COR-L47 (cell line): ENCODE results near the gene SKP2.
"Not testable (repeated sequence)": the region's sequence is repeated elsewhere in the genome, so short reads cannot be mapped to it uniquely, and the experiment has no call there.

Source experiments
- DNase-seq: peaks from one replicate; lab custom pipeline; 2025; lab: John Stamatoyannopoulos, UW

SKP2 gene

DNA sequence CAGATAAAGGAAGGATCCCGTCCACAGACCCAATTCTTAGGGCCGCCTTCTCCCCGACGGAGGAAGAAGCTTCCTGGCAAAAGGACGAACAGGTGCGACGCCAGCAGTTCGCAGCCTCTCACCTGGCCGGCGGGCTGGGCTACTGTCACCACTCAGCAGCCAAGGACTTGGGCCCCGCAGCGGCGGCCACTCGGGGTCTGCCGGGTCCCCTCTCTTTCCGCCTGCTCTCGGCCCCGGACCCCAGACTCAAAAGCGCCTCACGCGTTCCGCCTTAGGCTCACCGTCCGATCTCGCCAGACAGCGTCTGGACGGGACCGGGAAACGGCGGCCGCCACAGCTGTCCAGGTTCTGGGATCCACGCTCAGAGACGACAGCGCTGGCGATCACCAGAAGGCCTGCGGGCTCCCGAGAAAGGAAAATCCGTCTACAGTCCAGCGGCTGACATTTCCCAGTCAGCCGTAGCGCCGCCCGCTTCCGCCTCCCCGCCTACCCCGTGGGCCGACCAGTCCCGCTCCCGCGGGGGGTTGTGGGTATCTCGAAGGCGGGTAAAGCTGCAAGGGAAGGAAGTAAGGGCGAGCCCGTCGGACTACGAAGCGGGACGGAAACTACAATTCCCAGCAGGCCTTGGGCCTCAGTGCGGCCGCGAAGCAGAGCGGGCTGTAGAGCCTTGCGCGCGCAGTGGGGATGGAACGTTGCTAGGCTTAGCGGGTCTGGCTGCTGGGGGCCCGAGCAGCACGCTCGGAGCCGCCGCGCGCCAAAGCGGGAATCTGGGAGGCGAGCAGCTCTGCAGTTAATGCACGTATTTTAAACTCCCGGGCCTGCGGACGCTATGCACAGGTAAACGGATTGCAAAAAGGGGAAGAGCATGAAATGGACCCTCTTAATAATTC lies at the start of gene SKP2, which contains the start of gene LMBRD2:
SKP2 (plus strand) TSS at position 678 of the 890 bp plus-strand sequence; CDS start at position 830, 152 bp downstream.
LMBRD2 (minus strand) TSS at position 454 of the 890 bp plus-strand sequence. CDS start 8,538 bp downstream, outside the sequence.
- DNase-seq = peak; percentile 98

DNA sequence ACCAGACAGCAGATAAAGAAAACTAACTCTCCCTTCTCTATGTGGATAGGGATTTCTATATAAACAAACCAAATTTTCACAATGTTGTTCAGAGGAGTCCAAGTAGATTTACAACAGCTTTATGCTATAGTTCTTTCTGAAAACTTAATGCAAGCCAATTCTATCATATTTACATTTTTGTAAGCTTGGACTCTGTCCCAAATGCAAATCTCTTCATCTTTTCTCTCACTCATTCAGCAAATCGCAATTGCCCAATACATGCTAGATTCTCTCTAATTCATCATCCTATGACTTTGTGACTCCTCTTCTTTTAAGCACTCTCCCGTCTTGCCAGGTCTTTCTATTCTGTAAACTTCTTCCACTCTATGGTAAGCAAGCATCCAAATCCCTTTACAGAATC lies 46.1 kb upstream of the SKP2 start:
- no peak for DNase-seq

DNA sequence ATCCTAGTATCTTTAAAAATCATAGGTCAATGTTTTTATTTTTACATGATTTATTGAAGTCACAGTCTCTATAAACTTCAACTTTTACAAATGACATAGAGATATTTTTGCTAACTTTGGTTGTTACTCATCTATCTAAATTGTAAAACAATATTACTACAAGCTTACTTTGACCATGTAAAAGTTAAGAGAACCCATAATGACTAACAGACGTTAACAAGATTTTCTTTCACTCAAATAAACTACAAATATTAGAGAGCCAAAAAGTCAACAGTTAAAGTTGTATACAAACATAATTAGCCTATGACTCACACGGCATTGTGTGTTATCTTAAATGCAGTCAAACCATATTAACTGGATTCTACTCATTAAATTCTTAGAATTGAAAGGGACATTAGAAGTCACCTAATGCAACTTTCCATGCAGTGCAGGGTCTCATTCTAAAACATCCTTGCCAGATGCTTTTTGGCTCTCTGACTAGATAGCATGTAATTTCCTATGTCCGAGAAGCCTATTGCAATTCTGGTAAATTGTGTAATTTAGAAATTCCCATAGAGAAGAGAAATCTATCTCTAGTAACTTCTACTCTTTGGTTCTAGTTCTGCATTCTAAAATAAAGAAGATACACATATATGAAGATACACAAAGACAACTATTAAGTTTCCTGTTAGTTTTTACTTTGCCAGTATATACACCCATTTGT lies 43.0 kb upstream of the SKP2 start:
- no peak for DNase-seq

DNA sequence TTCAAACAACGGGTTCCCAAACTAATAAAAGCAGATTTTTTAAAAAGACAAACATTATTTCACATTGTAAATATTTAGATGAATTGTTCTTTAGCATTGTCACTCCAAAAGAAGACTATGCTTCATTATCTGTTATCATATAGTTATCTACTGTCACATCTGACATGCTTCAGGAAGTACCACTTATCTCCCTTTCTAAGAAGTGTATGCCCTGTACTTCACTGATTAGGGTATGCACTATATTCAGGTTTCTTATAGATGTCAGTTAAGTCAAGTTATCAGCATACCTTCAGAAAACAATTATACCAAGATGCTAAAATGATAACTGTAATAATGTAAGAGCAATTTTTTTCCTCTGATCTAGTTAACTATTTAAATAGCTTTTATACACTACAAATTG lies 40.7 kb upstream of the SKP2 start:
- DNase-seq = no peak

DNA sequence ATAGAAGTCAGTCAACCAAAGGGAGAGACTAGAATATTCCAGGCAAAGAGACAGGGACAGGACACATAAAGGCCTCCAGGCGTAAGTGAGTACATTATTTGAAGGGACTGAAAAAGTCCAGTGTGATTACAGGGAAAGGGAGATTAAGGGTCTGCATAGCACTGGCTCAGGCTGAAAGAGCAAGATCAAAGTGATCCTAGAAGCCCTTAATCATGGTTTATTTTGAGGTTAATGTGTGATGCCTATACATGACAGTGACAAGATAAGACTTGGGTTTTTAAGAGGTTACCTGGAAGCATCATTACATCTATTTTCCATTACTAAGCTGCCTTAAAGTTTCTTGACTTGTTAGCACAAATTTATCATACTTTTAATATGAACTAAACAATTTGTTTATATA lies 26.0 kb upstream of the SKP2 start:
- DNase-seq = no peak

DNA sequence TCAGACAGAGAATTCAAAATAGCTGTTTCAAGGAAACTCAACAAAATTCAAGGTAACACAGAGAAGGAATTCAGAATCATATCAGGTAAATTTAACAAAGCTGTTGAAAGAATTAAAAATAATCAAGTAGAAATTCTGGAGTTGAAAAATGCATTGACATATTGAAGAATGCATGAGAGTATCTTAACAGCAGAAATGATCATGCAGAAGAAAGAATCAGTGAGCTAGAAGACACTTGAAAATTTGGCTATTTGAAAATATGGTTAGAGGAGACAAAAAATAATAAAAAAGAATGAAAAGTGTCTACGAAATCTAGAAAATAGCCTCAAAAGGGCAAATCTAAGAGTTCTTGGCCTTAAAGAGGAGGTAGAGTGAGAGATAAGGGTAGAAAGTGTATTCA lies 23.1 kb upstream of the SKP2 start:
- DNase-seq = no peak

DNA sequence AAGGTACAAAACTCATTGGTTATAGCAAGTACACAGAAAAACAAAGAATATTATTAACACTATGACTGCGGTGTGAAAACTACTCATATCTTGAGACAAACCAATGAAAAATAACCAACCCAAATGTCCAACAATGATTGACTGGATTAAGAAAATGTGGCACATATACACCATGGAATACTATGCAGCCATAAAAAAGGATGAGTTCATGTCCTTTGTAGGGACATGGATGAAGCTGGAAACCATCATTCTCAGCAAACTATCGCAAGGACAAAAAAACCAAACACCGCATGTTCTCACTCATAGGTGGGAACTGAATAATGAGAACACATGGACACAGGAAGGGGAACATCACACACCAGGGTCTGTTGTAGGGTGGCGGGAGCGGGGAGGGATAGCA lies 22.2 kb upstream of the SKP2 start:
- DNase-seq = not testable (repeated sequence)

DNA sequence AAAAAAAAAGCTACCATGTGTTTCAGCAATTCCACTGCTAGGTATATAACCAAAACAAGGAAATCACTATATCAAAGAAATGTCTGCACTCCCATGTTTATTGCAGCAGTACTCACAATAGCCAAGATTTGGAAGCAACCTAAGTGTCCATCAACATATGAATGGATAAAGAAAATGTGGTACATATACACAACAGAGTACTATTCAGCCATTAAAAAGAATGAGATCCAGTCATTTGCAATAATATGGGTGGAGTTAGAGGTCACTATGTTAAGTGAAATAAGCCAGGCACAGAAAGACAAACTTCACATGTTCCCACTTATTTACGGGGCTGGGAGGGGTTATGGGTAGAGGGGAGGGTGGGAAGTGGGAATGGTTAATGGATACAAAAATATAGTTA lies 18.9 kb upstream of the SKP2 start:
- not testable (repeated sequence) for DNase-seq

DNA sequence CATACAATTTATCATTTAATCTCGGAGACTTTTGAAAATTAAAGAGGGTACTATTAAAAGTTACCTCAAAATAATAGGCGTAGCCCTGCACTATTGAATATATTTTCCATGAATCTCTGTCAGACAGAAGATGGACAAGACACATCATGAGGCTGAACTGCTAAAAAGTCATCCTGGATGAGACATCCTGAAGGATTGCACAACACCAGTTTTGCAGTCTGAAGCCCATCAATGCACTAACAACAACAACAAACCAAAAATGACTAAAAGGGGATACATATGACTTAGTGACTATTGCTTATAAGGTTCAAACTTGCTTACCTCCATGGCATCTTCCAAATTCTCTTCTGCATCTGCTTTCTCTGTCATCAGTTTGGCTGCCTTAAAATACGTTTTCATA lies 15.9 kb upstream of the SKP2 start:
- DNase-seq = no peak

DNA sequence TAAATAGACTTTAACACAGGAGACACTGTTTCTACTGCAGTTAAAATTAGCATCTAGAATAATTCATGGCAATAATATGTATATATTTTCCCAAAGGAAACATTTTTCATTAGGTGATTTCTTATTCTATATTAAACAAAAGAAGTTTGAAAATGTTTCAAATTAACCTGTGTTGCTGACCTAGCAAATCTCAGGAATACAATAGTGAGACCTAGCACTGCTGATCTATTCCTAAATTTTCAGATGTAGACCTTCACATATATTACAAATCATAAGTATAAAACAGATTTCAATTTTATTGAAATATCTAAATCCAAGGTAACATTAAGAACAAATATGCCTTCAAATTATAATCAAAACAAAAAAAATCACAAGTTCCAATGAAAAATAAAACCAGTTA lies 15.3 kb upstream of the SKP2 start:
- no peak for DNase-seq

DNA sequence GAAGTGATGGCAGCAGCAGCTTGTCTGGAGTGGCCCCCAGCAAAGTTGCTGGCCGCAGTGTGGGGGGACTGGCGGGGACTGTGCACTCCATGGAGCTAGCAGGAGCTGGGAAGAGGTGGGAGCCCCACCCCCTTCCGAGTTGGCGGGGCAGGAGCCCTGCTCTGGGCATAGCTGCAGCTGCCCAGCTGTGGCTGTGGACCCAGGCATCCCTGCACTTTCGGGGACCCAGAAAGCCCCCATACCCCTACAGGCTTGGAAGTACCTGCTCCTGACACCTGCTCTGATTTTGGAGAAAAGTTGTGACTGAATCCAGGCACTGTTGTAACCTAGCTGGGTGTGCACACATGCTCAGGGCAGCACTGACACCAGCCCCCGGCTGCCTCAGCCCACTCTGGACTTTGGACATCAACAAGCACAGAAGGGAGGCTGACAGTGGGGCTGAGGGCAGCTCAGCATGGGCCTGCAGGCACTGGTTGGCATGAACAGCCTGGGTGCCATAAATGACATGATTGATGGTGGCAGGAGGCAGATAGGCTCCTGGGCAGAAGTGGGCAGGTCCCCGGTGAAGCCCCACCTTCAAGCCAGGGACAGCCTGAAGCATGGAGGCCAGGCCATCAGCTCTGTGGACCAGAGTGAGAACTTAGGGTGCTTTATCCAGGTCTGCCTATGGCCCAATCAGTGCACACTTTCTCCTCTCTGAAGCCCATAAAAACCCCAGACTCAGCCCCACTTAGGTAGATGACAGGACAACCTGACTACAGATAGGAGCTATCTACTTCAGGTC lies 12.8 kb upstream of the SKP2 start:
- no peak for DNase-seq

DNA sequence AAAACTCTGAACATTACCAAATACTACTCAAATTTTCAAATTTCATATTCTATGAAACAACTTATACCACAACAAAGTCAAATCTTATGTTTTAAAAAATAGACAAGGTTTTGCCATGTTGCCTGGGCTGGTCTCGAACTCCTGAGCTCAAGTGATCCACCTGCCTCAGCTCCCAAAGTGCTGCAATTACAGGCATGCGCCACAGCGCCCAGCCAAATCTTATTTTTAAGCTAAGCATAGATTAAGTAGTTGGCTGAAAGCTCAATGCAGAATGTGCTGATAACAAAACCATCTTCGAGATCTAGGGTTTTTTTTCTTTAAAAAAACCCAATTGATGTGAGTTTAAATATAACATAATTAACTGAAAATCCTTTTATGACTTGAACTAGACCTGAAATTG lies 6.6 kb upstream of the SKP2 start:
- no peak for DNase-seq

DNA sequence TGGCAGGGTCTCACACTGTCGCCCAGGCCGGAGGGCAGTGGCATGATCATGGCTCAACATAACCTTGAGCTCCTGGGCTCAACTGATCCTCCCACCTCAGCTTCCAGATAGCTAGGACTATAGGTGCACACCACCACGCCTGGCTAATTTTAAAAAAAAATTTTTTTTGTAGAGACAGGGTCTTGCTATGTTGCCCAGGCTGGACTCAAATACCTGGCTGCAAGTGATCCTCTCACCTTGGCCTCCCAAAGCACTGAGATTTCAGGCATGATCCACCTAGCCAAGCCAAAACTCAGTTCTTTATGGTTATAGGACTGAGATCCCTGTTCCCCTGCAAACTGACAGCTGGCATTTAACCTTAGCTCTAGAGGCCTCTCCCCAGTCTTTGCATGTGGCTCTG lies 5.5 kb upstream of the SKP2 start:
- no peak for DNase-seq

DNA sequence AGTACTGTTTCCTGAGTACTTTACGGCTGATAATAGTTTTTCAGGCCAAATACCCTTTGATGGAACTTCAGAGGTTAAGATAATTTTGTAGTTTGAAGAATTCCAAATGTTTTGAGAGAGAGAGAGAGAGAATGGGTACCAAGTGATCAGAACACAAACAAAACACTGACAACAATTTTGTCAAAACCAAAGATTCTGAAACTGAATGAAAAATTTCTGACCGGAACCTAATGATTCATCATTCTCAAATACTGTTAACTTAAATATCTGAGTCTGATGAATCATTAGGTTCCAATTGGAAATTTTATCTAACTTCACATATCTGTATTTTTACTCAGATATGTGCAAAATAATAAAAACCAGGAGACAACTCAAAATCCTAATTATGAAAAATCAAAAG lies 4.2 kb upstream of the SKP2 start:
- DNase-seq = no peak

DNA sequence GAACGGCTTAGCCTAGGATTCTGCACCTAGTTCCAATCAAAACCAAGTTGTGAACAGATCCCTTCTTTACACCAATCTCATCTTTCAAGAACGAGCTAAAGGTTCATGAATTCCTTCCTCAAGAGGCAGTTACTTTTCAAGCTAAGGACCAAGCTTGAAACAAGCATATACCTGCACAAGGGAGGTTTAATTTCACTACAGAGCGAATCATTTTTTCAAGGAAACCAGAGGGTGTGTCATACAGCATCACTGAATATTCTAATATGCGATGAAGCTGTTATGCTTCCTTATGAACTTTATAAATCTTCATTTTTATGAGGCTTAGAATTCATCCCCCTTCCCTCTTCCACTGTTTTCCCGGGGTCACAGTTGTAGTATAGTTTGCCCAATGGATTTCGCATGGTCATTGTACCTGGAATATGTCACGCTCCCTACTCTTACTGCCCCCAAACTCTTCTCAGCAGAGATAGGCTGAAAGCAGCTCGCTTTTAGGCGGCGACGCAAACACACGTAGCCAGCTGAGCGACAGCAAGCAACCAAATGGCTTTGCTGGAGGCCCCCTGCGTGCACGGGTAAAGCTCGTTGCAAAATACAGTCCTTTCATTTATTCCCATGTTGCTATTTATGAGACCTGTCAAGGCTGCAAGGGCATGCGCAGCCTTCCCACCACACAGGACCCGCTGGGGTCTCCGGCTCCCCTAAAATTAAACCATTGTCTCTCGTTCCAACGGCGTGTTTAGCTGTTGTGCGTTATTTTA lies 1.1 kb upstream of the SKP2 start:
- DNase-seq = peak; percentile 67

DNA sequence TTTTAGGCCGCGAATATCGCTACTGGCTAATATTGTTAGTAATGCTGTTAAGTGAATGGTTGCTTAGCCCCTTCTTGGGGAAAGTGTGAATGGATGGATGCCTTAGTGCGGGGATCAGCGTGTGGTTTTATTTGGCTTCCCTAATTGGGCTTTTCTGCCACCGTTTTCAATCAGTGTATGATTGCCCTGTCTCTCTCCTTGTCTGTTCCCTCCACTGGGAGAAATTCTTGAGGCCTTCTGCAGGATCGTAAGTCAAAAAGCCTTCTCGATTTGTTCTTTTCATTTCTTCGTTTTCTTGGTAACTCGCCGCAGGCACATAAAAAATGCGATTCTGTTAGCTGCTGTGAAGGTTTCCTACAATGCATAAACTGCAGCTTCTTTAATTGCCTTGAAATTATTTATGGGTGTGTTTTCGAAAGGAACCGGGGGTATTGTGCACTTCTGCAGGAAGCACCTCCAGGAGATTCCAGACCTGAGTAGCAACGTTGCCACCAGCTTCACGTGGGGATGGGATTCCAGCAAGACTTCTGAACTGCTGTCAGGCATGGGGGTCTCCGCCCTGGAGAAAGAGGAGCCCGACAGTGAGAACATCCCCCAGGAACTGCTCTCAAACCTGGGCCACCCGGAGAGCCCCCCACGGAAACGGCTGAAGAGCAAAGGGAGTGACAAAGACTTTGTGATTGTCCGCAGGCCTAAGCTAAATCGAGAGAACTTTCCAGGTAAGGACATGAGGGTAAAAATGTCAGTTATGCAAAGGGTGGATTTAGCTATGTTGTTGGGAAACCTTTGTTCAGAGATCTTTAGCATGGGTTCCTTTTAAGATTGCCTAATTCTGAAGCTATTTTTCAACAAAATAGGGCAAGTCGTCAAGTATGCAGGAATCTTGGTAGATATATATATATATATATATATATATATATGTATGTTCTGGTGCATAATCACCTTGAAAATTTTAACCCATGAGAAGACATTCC lies 700 bp downstream of the SKP2 start:
- DNase-seq = no peak

DNA sequence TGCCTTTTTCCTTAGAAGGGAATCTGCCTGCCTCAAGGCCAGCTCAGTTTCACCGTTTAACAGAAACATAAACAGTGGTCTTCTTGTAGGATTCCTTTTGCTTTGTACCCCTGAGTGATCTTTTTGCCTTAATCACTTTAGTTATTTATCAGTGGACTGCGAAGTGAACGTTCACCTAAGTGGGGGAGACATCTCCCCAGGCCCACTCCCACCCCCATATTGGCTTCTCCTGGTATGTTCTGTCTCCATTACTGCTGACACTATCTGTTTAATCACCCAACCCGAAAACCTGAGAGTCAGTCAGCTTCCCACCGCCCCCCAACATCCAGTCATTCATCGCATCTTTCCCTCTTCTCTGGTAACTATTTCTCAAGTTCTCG lies 1.4 kb downstream of the SKP2 start:
- no peak for DNase-seq

DNA sequence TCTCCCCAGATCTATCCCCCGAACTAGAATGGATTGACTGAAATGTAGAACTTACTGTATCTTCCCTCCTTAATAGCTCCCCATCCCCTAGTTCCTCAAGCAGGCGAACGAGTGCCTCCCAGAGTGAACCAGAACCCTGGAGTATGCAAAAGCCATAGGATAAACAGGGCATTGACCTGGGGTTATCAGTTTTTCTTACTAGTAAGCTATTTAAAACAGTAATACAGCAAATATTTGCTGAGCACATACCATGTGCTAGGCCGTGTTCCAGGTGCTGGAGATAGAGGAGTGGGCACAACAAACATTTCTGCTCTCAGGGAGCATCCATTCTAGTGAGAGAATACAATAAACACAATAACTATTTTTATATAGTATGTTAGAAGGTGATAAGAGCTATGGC lies 1.8 kb downstream of the SKP2 start:
- DNase-seq = no peak

DNA sequence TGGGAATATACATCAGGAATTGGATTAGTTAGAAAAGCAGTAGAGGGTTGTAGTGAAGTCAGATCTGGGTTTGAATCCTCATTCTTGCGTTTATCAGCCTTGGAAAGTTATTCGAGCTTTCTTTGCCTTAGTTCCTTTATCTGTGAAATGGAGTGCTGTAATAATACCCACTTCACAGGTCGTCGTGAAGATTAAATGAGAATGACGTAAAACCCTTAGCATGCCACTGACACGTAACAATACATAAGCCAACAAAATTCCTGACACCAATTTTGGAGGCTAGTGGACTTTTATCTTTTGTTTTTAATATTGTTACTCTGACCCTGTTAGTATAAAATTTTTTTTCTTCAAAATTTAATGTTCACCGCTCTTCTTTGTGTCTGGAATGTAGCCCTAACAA lies 3.4 kb downstream of the SKP2 start:
- no peak for DNase-seq

DNA sequence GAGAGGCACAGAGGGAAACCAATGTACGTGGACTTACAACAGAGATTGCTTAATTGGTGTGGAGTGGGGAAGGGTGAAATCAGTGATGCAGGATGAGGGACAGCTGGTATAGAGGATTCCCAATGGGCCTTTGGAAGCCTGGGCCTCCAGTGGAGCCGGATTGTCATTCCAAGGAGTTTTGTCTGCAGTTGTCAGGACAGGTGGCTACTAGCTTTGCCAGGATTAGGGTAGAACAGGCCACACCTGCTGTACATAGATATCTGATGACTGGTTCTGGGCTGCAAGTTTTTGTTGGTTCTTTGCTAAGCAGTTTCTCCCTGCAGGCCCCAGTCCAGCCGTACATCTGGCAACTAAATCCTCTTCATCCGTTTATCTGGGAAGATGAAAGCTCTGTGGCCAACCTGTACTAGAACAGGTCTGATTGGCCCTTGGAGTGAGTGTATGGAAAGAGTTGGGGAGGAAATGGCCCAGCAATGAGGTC lies 4.2 kb downstream of the SKP2 start:
- DNase-seq = no peak
